ENCODE results near the gene ACTRT2.

- TF ChIP-seq CTCF (IDR thresholded peaks at IDR 0.05) (no peak), POLR2A (IDR thresholded peaks at IDR 0.05) (no peak)
Observed at GRCh38 chr1:3062616-3063378, 41.5 kb downstream of the ACTRT2 start.

Data from Peyer's patch (tissue), 4 donors.